ENCODE results near the gene DNAJB6.

Gene DNAJB6

GRCh38 chr7:157394246-157395191 lies 57.7 kb downstream of the DNAJB6 start:
- TF ChIP-seq, protein P1, sequence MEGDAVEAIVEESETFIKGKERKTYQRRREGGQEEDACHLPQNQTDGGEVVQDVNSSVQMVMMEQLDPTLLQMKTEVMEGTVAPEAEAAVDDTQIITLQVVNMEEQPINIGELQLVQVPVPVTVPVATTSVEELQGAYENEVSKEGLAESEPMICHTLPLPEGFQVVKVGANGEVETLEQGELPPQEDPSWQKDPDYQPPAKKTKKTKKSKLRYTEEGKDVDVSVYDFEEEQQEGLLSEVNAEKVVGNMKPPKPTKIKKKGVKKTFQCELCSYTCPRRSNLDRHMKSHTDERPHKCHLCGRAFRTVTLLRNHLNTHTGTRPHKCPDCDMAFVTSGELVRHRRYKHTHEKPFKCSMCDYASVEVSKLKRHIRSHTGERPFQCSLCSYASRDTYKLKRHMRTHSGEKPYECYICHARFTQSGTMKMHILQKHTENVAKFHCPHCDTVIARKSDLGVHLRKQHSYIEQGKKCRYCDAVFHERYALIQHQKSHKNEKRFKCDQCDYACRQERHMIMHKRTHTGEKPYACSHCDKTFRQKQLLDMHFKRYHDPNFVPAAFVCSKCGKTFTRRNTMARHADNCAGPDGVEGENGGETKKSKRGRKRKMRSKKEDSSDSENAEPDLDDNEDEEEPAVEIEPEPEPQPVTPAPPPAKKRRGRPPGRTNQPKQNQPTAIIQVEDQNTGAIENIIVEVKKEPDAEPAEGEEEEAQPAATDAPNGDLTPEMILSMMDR (IDR thresholded peaks at IDR 0.05; ENCODE audit: low read depth, low read length, missing control alignments): no peak
- H3K4me3 ChIP-seq (replicated peaks; ENCODE audit: low read depth, low read length): no peak overlapping the region
- no peak for DNase-seq (ENCODE audit: extremely low read depth, low read depth)

- no peak overlapping the region for H3K4me3 ChIP-seq (replicated peaks; ENCODE audit: low read depth, low read length)
- no peak for DNase-seq (ENCODE audit: extremely low read depth, low read depth)
- TF ChIP-seq, protein P1 (IDR thresholded peaks at IDR 0.05; ENCODE audit: low read depth, low read length, missing control alignments): no peak
Measured at GRCh38 chr7:157395206-157395605, 58.4 kb downstream of the DNAJB6 start.

DNA sequence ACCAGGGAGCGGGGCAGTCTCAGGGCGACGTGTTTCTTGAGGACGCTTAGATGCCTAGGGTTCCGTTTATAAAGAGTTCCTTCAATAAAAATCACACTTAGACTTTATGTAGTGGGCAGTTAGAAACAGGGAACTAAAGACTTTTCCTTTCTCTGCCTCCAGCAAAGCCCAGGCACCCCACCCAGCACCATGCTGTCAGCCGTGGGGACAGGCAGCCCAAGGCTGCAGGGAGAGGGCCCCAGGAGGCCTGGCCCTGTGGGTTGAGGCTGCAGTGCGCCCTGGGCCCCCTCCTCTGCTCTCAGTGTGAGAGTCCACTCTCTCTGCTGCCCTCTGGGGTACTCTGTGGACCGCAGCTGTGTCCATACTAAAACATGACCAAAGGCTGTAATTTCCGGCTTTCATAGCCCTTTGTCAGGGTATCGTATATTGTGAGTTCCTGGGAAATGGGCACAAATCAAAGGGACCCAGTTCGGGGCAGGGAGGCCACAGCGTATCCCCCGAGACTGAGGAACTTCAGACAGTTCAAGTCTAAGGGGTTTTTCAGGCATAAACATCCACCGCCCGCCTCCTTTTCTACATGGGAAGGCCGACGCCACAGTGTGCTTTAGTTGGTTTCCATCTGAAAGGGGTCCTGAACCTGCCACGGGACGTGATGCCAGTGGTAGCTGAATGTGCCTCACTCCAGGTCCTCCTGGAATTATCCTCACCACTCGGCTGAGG lies 59.7 kb downstream of the DNAJB6 start:
- TF ChIP-seq, protein P1 (IDR thresholded peaks at IDR 0.05; ENCODE audit: low read depth, low read length, missing control alignments): no peak
- DNase-seq (ENCODE audit: extremely low read depth, low read depth): no peak

GRCh38 chr7:157397036-157397720 lies 60.4 kb downstream of the DNAJB6 start:
- TF ChIP-seq, protein P1 (IDR thresholded peaks at IDR 0.05; ENCODE audit: low read depth, low read length, missing control alignments): no peak
- no peak overlapping the region for H3K4me3 ChIP-seq (replicated peaks; ENCODE audit: low read depth, low read length)
- no peak for DNase-seq (ENCODE audit: extremely low read depth, low read depth)

More for the DNA sequence above, 59.7 kb downstream of the DNAJB6 start:
- H3K4me3 ChIP-seq (replicated peaks; ENCODE audit: low read depth, low read length): no peak overlapping the region

GRCh38 chr7:157397731-157398691 lies 61.2 kb downstream of the DNAJB6 start:
- peak overlapping the region; percentile 5; the same call in 1 of the 2 replicates for H3K4me3 ChIP-seq (replicated peaks; ENCODE audit: low read depth, low read length)
- DNase-seq (ENCODE audit: extremely low read depth, low read depth): peak; percentile 67
- TF ChIP-seq, protein P1 (IDR thresholded peaks at IDR 0.05; ENCODE audit: low read depth, low read length, missing control alignments): peak; percentile 80

Measured in HFF-Myc (cell line).